Fibroblast of mammary gland (primary cell): Measurements from ENCODE around the gene WWC1.

Experiments
- DNase-seq: peaks from one replicate; pipeline ENCODE4 v3.0.0-alpha.2; 2010; ENCODE audit warnings: low read depth
- H3K4me3 ChIP-seq: 2 replicates; pipeline ENCODE4 v1.5.1; 2011; ENCODE audit warnings: low read depth, mild to moderate bottlenecking, low read length, moderate library complexity; ENCODE audit not compliant: control insufficient read depth
- TF ChIP-seq, protein P1 (sequence below): conservative IDR thresholded peaks from 2 replicates; pipeline ENCODE4 v1.5.1; 2011; ENCODE audit warnings: low read depth, low read length, inconsistent platforms; ENCODE audit not compliant: control insufficient read depth, insufficient read depth

The WWC1 gene

DNA sequence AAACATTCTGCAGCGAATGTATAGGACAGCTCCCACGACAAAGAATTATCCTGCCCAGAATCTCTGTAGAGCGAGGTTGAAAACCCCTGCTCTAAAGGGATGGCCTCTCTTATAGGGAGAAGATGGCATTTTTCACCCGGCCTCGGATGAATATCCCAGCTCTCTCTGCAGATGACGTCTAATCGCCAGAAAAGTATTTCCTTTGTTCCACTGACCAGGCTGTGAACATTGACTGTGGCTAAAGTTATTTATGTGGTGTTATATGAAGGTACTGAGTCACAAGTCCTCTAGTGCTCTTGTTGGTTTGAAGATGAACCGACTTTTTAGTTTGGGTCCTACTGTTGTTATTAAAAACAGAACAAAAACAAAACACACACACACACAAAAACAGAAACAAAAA, 177.4 kb downstream of the WWC1 start:
- H3K4me3 ChIP-seq, result no peak overlapping the region
- peak; percentile 85 for DNase-seq
- TF ChIP-seq, protein P1, sequence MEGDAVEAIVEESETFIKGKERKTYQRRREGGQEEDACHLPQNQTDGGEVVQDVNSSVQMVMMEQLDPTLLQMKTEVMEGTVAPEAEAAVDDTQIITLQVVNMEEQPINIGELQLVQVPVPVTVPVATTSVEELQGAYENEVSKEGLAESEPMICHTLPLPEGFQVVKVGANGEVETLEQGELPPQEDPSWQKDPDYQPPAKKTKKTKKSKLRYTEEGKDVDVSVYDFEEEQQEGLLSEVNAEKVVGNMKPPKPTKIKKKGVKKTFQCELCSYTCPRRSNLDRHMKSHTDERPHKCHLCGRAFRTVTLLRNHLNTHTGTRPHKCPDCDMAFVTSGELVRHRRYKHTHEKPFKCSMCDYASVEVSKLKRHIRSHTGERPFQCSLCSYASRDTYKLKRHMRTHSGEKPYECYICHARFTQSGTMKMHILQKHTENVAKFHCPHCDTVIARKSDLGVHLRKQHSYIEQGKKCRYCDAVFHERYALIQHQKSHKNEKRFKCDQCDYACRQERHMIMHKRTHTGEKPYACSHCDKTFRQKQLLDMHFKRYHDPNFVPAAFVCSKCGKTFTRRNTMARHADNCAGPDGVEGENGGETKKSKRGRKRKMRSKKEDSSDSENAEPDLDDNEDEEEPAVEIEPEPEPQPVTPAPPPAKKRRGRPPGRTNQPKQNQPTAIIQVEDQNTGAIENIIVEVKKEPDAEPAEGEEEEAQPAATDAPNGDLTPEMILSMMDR, result no peak

DNA sequence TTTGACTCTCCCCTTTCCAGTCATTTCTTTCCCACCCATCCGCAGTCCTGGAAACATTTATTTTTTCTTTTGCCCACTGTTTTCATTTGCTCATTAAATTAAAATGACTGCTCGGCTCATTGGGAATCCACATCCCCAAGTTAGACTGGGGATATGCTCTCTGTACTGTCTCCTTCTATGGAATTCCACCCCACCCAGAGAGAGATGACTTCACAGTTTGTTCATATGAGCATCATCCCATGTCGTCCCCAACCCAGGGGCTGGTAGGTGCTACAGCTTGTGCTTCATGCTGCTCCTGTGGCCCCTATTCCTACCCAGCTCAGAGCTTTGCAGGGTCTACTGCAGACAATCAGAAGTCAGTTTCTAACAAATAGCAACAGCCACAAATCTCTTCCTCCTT, 178.4 kb downstream of the WWC1 start:
- TF ChIP-seq, protein P1, result no peak
- no peak for DNase-seq
- H3K4me3 ChIP-seq, result no peak overlapping the region

DNA sequence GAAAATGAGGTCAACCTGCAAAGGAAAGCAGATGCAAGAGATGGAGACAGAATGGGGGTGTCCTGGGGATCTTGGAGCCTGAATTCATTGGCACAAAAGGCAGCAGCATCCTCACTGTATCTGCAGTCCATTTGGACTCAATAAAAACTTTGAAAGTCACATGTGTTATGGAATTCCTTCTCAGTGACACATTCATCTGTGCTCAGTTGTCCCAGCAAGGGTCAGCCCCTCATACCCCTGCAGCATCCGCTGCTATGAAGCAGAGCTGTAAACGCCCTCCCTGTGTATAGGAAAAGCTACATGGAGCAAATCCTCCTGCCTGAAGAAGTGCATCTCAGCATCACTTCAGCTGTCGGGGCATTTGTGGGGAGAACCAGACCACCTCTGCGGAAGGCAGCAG, 180.3 kb downstream of the WWC1 start:
- TF ChIP-seq, protein P1, result no peak
- peak; percentile 65 for DNase-seq
- H3K4me3 ChIP-seq, result no peak overlapping the region

DNA sequence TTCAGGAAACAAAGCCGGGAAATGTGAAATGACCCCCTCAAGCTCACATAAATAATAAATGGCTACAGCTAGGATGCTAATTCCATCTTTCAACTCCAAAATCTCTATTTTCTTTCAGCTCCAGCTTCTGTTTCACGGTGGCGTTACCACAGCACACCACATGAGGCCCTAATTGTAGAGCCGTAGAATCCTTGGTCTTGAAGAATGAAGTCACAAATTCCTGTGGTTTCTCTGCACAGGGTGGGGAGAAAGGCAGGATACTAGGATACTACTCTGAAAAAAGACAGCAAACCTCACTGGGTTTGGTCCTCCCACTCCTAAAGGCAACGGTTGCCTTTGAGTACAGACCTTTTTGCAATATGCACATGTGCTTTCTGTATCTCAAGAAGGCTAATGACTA, 180.9 kb downstream of the WWC1 start:
- TF ChIP-seq, protein P1, result peak; percentile 52
- peak; percentile 96 for DNase-seq

DNA sequence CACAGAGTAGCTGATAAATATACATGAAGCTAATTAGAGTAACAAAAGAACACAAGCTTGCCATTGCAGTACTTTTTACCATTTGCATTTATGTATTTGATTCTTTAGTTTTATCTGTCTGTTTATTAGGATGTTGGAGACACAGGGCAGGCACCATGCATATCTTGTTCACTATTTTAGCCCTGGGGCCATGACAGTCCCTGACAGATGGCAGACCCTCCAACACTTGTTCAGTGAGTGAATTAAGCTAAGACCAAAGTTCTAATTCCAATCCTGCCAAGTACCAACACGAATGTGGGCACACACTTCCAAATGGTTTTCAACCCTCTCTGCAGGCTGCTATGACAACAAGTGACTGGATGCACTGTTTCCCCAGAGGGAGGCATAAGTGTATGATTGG, 182.9 kb downstream of the WWC1 start:
- no peak overlapping the region for H3K4me3 ChIP-seq
- DNase-seq, result no peak
- TF ChIP-seq, protein P1, result no peak

More for the DNA sequence above, 180.9 kb downstream of the WWC1 start:
- H3K4me3 ChIP-seq, result no peak overlapping the region

DNA sequence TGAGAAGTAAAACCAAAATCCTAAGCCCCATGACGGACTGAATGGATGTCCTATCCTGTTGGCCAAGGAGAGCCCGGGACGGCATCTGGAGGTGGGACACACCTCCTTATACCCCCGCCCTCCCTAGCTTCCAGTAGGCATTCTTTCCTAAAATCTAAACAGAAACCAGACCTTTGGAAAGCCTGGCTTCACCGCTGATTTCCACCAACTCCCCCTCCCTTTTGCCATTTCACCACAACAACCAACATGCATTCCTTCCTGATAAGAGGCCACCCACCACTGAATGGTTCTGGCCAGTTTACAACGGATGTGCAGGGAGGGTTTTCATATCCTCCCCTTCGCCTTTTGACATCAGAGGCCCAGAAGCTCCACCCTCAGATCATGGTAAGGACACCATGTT, 185.6 kb downstream of the WWC1 start:
- peak; percentile 60 for DNase-seq
- TF ChIP-seq, protein P1, result no peak
- H3K4me3 ChIP-seq, result no peak overlapping the region

DNA sequence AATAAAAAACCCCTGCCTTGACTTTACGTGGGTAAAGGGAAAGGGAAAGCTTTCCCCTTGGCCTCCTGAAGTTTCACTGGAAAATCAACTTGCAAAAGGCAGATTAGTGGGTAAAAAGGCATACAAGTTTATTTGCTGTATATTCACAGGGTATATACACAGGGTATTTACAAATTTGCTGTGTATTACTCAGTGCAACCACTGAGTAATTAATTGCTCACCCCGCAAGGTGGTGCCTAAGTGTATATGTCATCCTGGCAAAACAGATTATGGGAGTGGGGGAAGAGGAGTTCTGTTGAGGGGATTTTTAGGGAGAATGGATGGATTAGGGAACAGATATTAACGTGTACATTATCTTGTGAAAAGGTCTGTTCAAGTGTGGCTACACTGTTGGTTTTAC, 187.7 kb downstream of the WWC1 start:
- no peak overlapping the region for H3K4me3 ChIP-seq
- DNase-seq, result peak; percentile 47
- TF ChIP-seq, protein P1, result no peak
